H1 (cell line): Measurements from ENCODE around the gene SLC24A5. TPM values are rescaled to one million over a fixed set of nuclear protein-coding genes. Genes with fewer than 3 reads are reported as not detected.
A peak's percentile ranks its signal among the peaks of the same experiment; 100 is the strongest.

ENCODE experiments used
- CTCF ChIA-PET: fragments of 300-600 bp; sonication (Branson Sonifier 250); formaldehyde crosslinking; loops from one replicate; lab custom pipeline; 2021; ENCODE audit not compliant: partially characterized antibody; lab: Charles Lee
- POLR2A ChIA-PET: fragments of 300-600 bp; sonication (Branson Sonifier 250); formaldehyde crosslinking; loops from one replicate; lab custom pipeline; 2021; ENCODE audit warnings: inconsistent platforms; ENCODE audit not compliant: partially characterized antibody; lab: Charles Lee
- DNase-seq, 2 experiments: peaks; one replicate each; pipeline versions ENCODE4 v3.0.0 to v3.0.0-alpha.2; 2010 to 2022; ENCODE audit warnings: low spot score in 2 of 2, low read depth in 1 of 2, mixed read lengths in 1 of 2
- FAIRE-seq: peaks from 2 replicates; lab custom pipeline; 2011; peaks lifted over from hg19 to GRCh38; lab: Jason Lieb, UNC
- H2AFZ ChIP-seq: 2 replicates; pipeline ENCODE4 v1.8.1; 2012; ENCODE audit warnings: low read length, inconsistent platforms
- H2AK5ac ChIP-seq: 2 replicates; pipeline ENCODE4 v1.6.1; 2013; ENCODE audit warnings: low read depth, low read length
- H2BK120ac ChIP-seq: replicated peaks from 2 replicates; pipeline ENCODE3; 2013; ENCODE audit warnings: low read depth, low read length, inconsistent platforms
- H2BK12ac ChIP-seq: 2 replicates; pipeline ENCODE4 v1.6.1; 2013; ENCODE audit warnings: low read depth, low read length
- H2BK15ac ChIP-seq: 2 replicates; pipeline ENCODE4 v1.6.1; 2013; ENCODE audit warnings: low read length
- H2BK20ac ChIP-seq: 2 replicates; pipeline ENCODE4 v1.6.1; 2013; ENCODE audit warnings: low read length
- H2BK5ac ChIP-seq: 2 replicates; pipeline ENCODE4 v1.6.1; 2013; ENCODE audit warnings: low read depth, low read length
- H3K14ac ChIP-seq: 2 replicates; pipeline ENCODE4 v1.6.1; 2013; ENCODE audit warnings: inconsistent platforms; ENCODE audit not compliant: insufficient read length
- H3K18ac ChIP-seq: 2 replicates; pipeline ENCODE4 v1.6.1; 2013; ENCODE audit warnings: low read length; ENCODE audit errors: extremely low read depth
- H3K23ac ChIP-seq: 2 replicates; pipeline ENCODE4 v1.6.1; 2013; ENCODE audit warnings: inconsistent platforms; ENCODE audit not compliant: insufficient read length
- H3K23me2 ChIP-seq: 2 replicates; pipeline ENCODE4 v1.6.1; 2013; ENCODE audit warnings: low read depth, low read length
- H3K27ac ChIP-seq: 2 replicates; pipeline ENCODE4 v1.6.1; 2011; ENCODE audit warnings: low read depth, low read length, inconsistent platforms
- H3K27me3 ChIP-seq, 4 experiments: replicated peaks in 1 of 4; 1 replicate in 1 of 4; 2 replicates in 3 of 4; pipeline versions ENCODE4 v1.6.1 to v1.8.1; 2011 to 2013; ENCODE audit warnings: low read length in 3 of 4, mild to moderate bottlenecking in 3 of 4, inconsistent platforms in 2 of 4, mixed read lengths in 2 of 4, moderate library complexity in 1 of 4; ENCODE audit not compliant: control insufficient read depth in 3 of 4, insufficient read depth in 3 of 4; ENCODE audit errors: extremely low read depth in 1 of 4
- H3K36me3 ChIP-seq, 4 experiments: 2 replicates each; pipeline versions ENCODE4 v1.6.1 to v1.8.1; 2011 to 2013; ENCODE audit warnings: mild to moderate bottlenecking in 4 of 4, low read length in 3 of 4, moderate library complexity in 2 of 4, control low read depth in 1 of 4, inconsistent platforms in 1 of 4; ENCODE audit not compliant: insufficient read depth in 4 of 4, control insufficient read depth in 2 of 4
- H3K4ac ChIP-seq: replicated peaks from 2 replicates; pipeline ENCODE3; 2013; ENCODE audit warnings: low read length, low read depth, mixed read lengths, inconsistent platforms; ENCODE audit not compliant: insufficient read length
- H3K4me1 ChIP-seq, 4 experiments: replicated peaks in 1 of 4; 1 replicate in 1 of 4; 2 replicates in 3 of 4; pipeline versions ENCODE4 v1.6.1 to v1.8.1; 2011 to 2013; ENCODE audit warnings: low read length in 3 of 4, inconsistent platforms in 2 of 4, mixed read lengths in 1 of 4; ENCODE audit not compliant: insufficient read depth in 4 of 4, control insufficient read depth in 3 of 4
- H3K4me2 ChIP-seq, 2 experiments: 2 replicates each; pipeline versions ENCODE4 v1.6.1 to v1.8.1; 2011 to 2013; ENCODE audit warnings: low read depth in 2 of 2, low read length in 2 of 2, control low read depth in 1 of 2, inconsistent platforms in 1 of 2, mild to moderate bottlenecking in 1 of 2; ENCODE audit not compliant: insufficient read depth in 1 of 2
- H3K4me3 ChIP-seq, 4 experiments: fragments of 200-600, 300-600 bp in 1 of 4; sonication (generic), shearing (Covaris generic), sonication (Bioruptor Twin) in 1 of 4; 2 replicates each; pipeline versions ENCODE4 v1.5.1 to v1.8.1; 2011 to 2016; ENCODE audit warnings: low read length in 4 of 4, low read depth in 3 of 4, control low read depth in 2 of 4, inconsistent platforms in 2 of 4, mild to moderate bottlenecking in 2 of 4, mixed read lengths in 1 of 4, moderate library complexity in 1 of 4; ENCODE audit not compliant: insufficient read depth in 2 of 4; ENCODE audit errors: extremely low read depth in 1 of 4
- H3K56ac ChIP-seq: replicated peaks from 2 replicates; pipeline ENCODE3; 2013; ENCODE audit warnings: low read depth, mild to moderate bottlenecking, mixed read lengths, low read length, inconsistent platforms; ENCODE audit not compliant: insufficient read length
- H3K79me1 ChIP-seq: 2 replicates; pipeline ENCODE4 v1.6.1; 2013; ENCODE audit warnings: low read depth, low read length, control low read depth
- H3K79me2 ChIP-seq, 2 experiments: 2 replicates each; pipeline versions ENCODE4 v1.6.1 to v1.8.1; 2012 to 2013; ENCODE audit warnings: low read length in 2 of 2, mild to moderate bottlenecking in 2 of 2, inconsistent platforms in 1 of 2; ENCODE audit not compliant: insufficient read depth in 2 of 2, control insufficient read depth in 1 of 2
- H3K9ac ChIP-seq, 4 experiments: replicated peaks in 1 of 4; 1 replicate in 1 of 4; 2 replicates in 3 of 4; pipeline versions ENCODE4 v1.6.1 to v1.8.1; 2011 to 2013; ENCODE audit warnings: low read depth in 3 of 4, low read length in 3 of 4, control low read depth in 2 of 4, mild to moderate bottlenecking in 2 of 4, moderate library complexity in 2 of 4, inconsistent platforms in 1 of 4; ENCODE audit errors: extremely low read depth in 1 of 4
- H3K9me3 ChIP-seq, 2 experiments: 2 replicates each; pipeline versions ENCODE4 v1.6.1 to v1.8.1; 2012 to 2013; ENCODE audit warnings: mild to moderate bottlenecking in 2 of 2, moderate library complexity in 2 of 2, control low read depth in 1 of 2, inconsistent platforms in 1 of 2, low read depth in 1 of 2, low read length in 1 of 2, mixed read lengths in 1 of 2; ENCODE audit not compliant: insufficient read depth in 2 of 2
- H4K20me1 ChIP-seq, 2 experiments: replicated peaks in 1 of 2; 2 replicates each; pipeline versions ENCODE3 to v1.8.1; 2011 to 2013; ENCODE audit warnings: inconsistent platforms in 2 of 2, low read length in 2 of 2, mild to moderate bottlenecking in 1 of 2; ENCODE audit not compliant: insufficient read depth in 2 of 2, control insufficient read depth in 1 of 2
- H4K5ac ChIP-seq: 2 replicates; pipeline ENCODE4 v1.6.1; 2013; ENCODE audit warnings: low read length, low read depth, mixed read lengths, inconsistent platforms; ENCODE audit not compliant: insufficient read length
- H4K8ac ChIP-seq: 2 replicates; pipeline ENCODE4 v1.8.0; 2013; ENCODE audit warnings: mild to moderate bottlenecking, moderate library complexity, low read length, inconsistent platforms; ENCODE audit not compliant: insufficient read depth; ENCODE audit errors: extremely low read depth
- H4K91ac ChIP-seq: replicated peaks from 2 replicates; pipeline ENCODE3; 2013; ENCODE audit warnings: low read length, mixed read lengths, inconsistent platforms; ENCODE audit not compliant: insufficient read length
- ASH2L ChIP-seq: fragments of 200-600, 300-600 bp; sonication (generic); IDR thresholded peaks from one replicate; pipeline ENCODE4 v1.7.1; 2017; ENCODE audit warnings: low read length
- POU5F1 ChIP-seq: IDR thresholded peaks from 2 replicates; pipeline ENCODE4 v1.6.1; 2011; ENCODE audit warnings: low read depth, mild to moderate bottlenecking, low read length, moderate library complexity
- WGBS, 2 experiments: shearing (Covaris generic) in 1 of 2; methylation state at CpG; one replicate each; pipeline versions ENCODE4 v1.1.6 to v1.1.7; 2013 to 2015; ENCODE audit warnings: low lambda C conversion rate in 2 of 2, mixed read lengths in 2 of 2, inconsistent platforms in 1 of 2, low coverage in 1 of 2, missing lambda C conversion rate in 1 of 2; ENCODE audit not compliant: insufficient replicate concordance in 2 of 2, insufficient coverage in 1 of 2, insufficient read length in 1 of 2; ENCODE audit errors: extremely low coverage in 1 of 2, missing lambda C conversion rate in 1 of 2; 5-methylcytosine and 5-hydroxymethylcytosine counted together
- polyA plus RNA-seq, 7 experiments: library from polyadenylated mRNA; depleted of rRNA in 3 of 7; stranded (reverse) in 5 of 7; unstranded in 2 of 7; fragments of >200 nt in 5 of 7; fragments of 200-250 nt in 2 of 7; gene quantifications; 1 replicate in 5 of 7; 2 replicates in 1 of 7; 4 replicates in 1 of 7; pipeline versions ENCODE4 v1.2.1 to v1.2.3, GENCODE V29; 2011 to 2013; ENCODE audit warnings: missing spikeins in 2 of 7, mixed read lengths in 2 of 7
- total RNA-seq: library from RNA; stranded (reverse); fragmentation: NEBNext Ultra II Directional; extraction: Animal tissue kit (Norgen Biotek cat#: 25700); gene quantifications from 2 replicates; pipeline ENCODE4 v1.2.1, GENCODE V29; 2021

Gene SLC24A5
- total and polyA plus RNA-seq, 2 of the 8 experiments (the other 6 are each of a cell fraction or from before 2014, with no cell fraction given): not detected

DNA sequence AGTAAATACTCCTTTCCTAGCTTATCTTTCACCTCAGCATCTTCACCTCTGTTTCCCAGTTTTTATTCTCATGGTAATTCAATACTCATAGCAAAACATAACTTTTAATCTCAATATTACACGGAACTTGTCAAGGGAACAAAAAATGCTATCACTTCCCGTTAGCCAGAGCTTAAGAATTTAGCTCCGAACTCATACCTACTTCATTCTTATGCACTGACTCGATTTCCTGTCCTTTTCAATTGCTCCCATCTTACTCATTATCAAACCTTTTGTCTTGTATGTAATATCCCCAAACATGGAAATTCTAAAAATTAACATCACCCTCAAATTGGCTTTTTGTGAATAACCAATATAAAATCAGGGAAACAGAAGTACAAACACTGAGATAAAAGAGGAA is 29.1 kb downstream of the SLC24A5 start:
- TF ChIP-seq POU5F1 (0 out of 2 replicates have a peak, but pooled peaks have one; percentile 11), ASH2L (no peak)
- TF ChIP-seq, all 59 proteins: peak for 1
- Histone ChIP-seq H2BK12ac (no peak overlapping the region), H3K36me3 (peaks cover 4 to 62% (median 19%) of the 10 kb centered on the region in 4 experiments; a peak in 7 of 8 replicates), H3K27me3 (no peaks in the 10 kb centered on the region), H3K79me1 (no peaks in the 10 kb centered on the region), H3K18ac (no peak overlapping the region), H3K4me3 (peak overlapping the region in 1 of 4 experiments; percentile 25; a peak in 1 of 8 replicates), H4K91ac (no peak overlapping the region), H3K9ac (no peak overlapping the region), H2AK5ac (no peak overlapping the region), H2BK5ac (no peak overlapping the region), H3K9me3 (no peaks in the 10 kb centered on the region), H2BK120ac (no peak overlapping the region), H3K4ac (no peak overlapping the region), H3K14ac (no peak overlapping the region), H2AFZ (no peak overlapping the region), H3K79me2 (no peaks in the 10 kb centered on the region), H2BK20ac (no peak overlapping the region), H3K23me2 (no peaks in the 10 kb centered on the region; the same call in 1 of the 2 replicates), H3K4me1 (peaks cover 0 to 6% (median 0%) of the 10 kb centered on the region in 4 experiments; a peak in 3 of 7 replicates), H3K56ac (no peak overlapping the region), H4K20me1 (no peaks in the 10 kb centered on the region), H4K5ac (no peak overlapping the region), H4K8ac (no peak overlapping the region), H3K27ac (no peak overlapping the region), H3K4me2 (0 out of 4 replicates have a peak overlapping the region, but pooled peaks have one; percentile 16 to 23), H2BK15ac (no peak overlapping the region), H3K23ac (no peak overlapping the region)
- DNase-seq: no peak
- ChIA-PET CTCF (interaction anchor here (0.7 to 1.5 kb wide), 5 partner anchors 9 to 101 kb away, joined by 3 to 4 read pairs (median 3); no protein-coding TSS in a partner anchor), POLR2A (interaction anchor here (1.0 kb wide), 2 partner anchors 14 to 28 kb away, joined by 3 read pairs; partner anchors contain the start of gene MYEF2)
- peak; percentile 13 for FAIRE-seq
- 57% methylated on average over 4 of the region's 4 CpGs; no CpG with 5 or more reads in 1 of the 2 experiments for WGBS, 2 experiments
